Upper lobe of right lung (tissue), 1 donor: ENCODE data around the gene PCSK5. TPM values are rescaled to one million over a fixed set of nuclear protein-coding genes. Genes with fewer than 3 reads are reported as not detected.

Source experiments
- ATAC-seq: fragments of 200-7000 bp; cut with Tn5 transposase; one replicate; pipeline ENCODE4 v1.9.1; 2020; ENCODE audit warnings: mild to moderate bottlenecking, moderate library complexity
- DNase-seq: peaks from one replicate; pipeline ENCODE4 v3.0.0-alpha.2; 2020
- H3K27ac ChIP-seq: fragments of 200-600 bp; one replicate; pipeline ENCODE4 v1.8.0; 2022
- H3K27me3 ChIP-seq: fragments of 200-600 bp; one replicate; pipeline ENCODE4 v1.8.0; 2022; ENCODE audit warnings: mild to moderate bottlenecking
- H3K36me3 ChIP-seq: fragments of 200-600 bp; one replicate; pipeline ENCODE4 v1.8.0; 2022
- H3K4me1 ChIP-seq: fragments of 200-600 bp; one replicate; pipeline ENCODE4 v1.8.0; 2022
- H3K4me3 ChIP-seq: fragments of 200-600 bp; one replicate; pipeline ENCODE4 v1.8.0; 2022; ENCODE audit warnings: mild to moderate bottlenecking
- H3K9me3 ChIP-seq: fragments of 200-600 bp; one replicate; pipeline ENCODE4 v1.8.0; 2022
- CTCF ChIP-seq: fragments of 200-600 bp; IDR thresholded peaks from one replicate; pipeline ENCODE4 v1.8.0; 2022; ENCODE audit warnings: antibody characterized with exemption
- intact Hi-C: fragments of 100-400 bp; cut with DNase I; formaldehyde crosslinking; loops from one replicate; pipeline ENCODE4 v1.11.0; 2022
- total RNA-seq: library from RNA; stranded (reverse); fragmentation: NEBNext Ultra II Directional; extraction: Animal tissue kit (Norgen Biotek cat#: 25700); gene quantifications from one replicate; pipeline ENCODE4 v1.2.1, GENCODE V29; 2021
- donor health status: DM: no; HTN: yes; CAD: no; lungs with severe emphysema.

PCSK5 gene
- total RNA-seq, 1 donor from 2014 or later = 18.1 TPM

GRCh38 chr9:76290555-76290954 is 400.1 kb downstream of the PCSK5 start:
- H3K27me3 ChIP-seq = no peaks in the 10 kb centered on the region
- peaks cover 6% of the 10 kb centered on the region for H3K4me1 ChIP-seq
- H3K27ac ChIP-seq = no peak overlapping the region
- DNase-seq (no peak), ATAC-seq (no peak)
- TF ChIP-seq CTCF = no peak
- no peak overlapping the region for H3K4me3 ChIP-seq
- intact Hi-C loops = no loop called here
- H3K36me3 ChIP-seq = no peaks in the 10 kb centered on the region
- no peaks in the 10 kb centered on the region for H3K9me3 ChIP-seq

DNA sequence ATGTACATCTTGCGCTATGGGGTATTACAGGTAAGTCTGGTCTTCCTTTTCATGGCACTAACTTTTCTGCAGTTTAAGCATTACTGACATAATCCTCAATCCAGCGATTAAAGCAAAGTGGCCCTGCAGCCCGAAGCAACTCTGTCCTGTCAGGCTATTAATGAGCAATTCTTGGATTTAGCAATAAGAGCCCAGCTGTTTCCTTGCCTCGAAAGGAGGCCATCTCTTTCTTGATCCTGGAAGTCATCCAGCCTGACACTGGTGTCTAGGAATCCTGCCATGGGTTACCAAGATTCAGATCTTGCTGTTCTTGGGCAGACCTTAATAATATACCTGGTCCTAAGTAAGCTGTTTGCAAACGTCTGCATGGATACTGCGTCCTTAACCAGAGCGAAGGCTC is 401.8 kb downstream of the PCSK5 start:
- Histone ChIP-seq H3K4me3 (no peak overlapping the region), H3K27ac (no peak overlapping the region), H3K27me3 (no peaks in the 10 kb centered on the region), H3K9me3 (no peaks in the 10 kb centered on the region), H3K36me3 (no peaks in the 10 kb centered on the region), H3K4me1 (peaks cover 8% of the 10 kb centered on the region)
- intact Hi-C loops = no loop called here
- DNase-seq (no peak), ATAC-seq (no peak)
- TF ChIP-seq CTCF = no peak

- TF ChIP-seq CTCF = no peak
- ATAC-seq (peak; percentile 62), DNase-seq (no peak)
- no peaks in the 10 kb centered on the region for H3K36me3 ChIP-seq
- H3K4me1 ChIP-seq = peaks cover 10% of the 10 kb centered on the region
- H3K4me3 ChIP-seq = no peak overlapping the region
- intact Hi-C loops = no loop called here
- H3K9me3 ChIP-seq = no peaks in the 10 kb centered on the region
- no peaks in the 10 kb centered on the region for H3K27me3 ChIP-seq
- no peak overlapping the region for H3K27ac ChIP-seq
Observed at GRCh38 chr9:76292658-76293057, 402.2 kb downstream of the PCSK5 start.

- no peak for DNase-seq
- no peaks in the 10 kb centered on the region for H3K27me3 ChIP-seq
- no peak overlapping the region for H3K4me3 ChIP-seq
- no peak for TF ChIP-seq CTCF
- intact Hi-C loops = no loop called here
- H3K4me1 ChIP-seq = peaks cover 15% of the 10 kb centered on the region
- no peak overlapping the region for H3K27ac ChIP-seq
- no peaks in the 10 kb centered on the region for H3K36me3 ChIP-seq
- no peak for ATAC-seq
- no peaks in the 10 kb centered on the region for H3K9me3 ChIP-seq
Observed at GRCh38 chr9:76294301-76294700, 403.8 kb downstream of the PCSK5 start.

GRCh38 chr9:76296561-76297310 is 406.3 kb downstream of the PCSK5 start:
- no peaks in the 10 kb centered on the region for H3K36me3 ChIP-seq
- intact Hi-C loops = no loop called here

More at GRCh38 chr9:76296561-76297310, 406.3 kb downstream of the PCSK5 start:
- no peak for ATAC-seq
- Histone ChIP-seq H3K4me3 (no peak overlapping the region), H3K4me1 (peaks cover 15% of the 10 kb centered on the region), H3K9me3 (no peaks in the 10 kb centered on the region), H3K27ac (no peak overlapping the region), H3K27me3 (no peaks in the 10 kb centered on the region)
- no peak for TF ChIP-seq CTCF
- no peak for DNase-seq
